GM18508 (cell line): ENCODE data around the gene GAS5.
A peak's percentile ranks its signal among the peaks of the same experiment; 100 is the strongest.
"Not testable (repeated sequence)": the region's sequence is repeated elsewhere in the genome, so short reads cannot be mapped to it uniquely, and the experiment has no call there.

Source experiments
- ATAC-seq: cut with Tn5 transposase; IDR thresholded peaks from one replicate; pipeline ENCODE4 v1.9.1; 2021; ENCODE audit warnings: moderate number of reproducible peaks; ENCODE audit not compliant: insufficient read depth, unreplicated experiment

The GAS5 gene

GRCh38 chr1:173867753-173868265 lies at the start of gene GAS5:
Gene GAS5 (minus strand): TSS chr1:173867989.
- ATAC-seq: peak; percentile 63

- ATAC-seq: no peak
These were observed 49.4 kb upstream of the GAS5 start, which contains the start of gene SERPINC1 for GRCh38 chr1:173917149-173917548. Gene SERPINC1 (minus strand): TSS chr1:173917327. CDS start chr1:173917259, 68 bp downstream.

GRCh38 chr1:173916667-173917066 lies 48.9 kb upstream of the GAS5 start:
- ATAC-seq: no peak

- ATAC-seq: no peak
These were observed 47.8 kb upstream of the GAS5 start for GRCh38 chr1:173915596-173915995.

- no peak for ATAC-seq
These were observed 46.6 kb upstream of the GAS5 start for GRCh38 chr1:173914366-173914871.

GRCh38 chr1:173913111-173913510 lies 45.3 kb upstream of the GAS5 start:
- ATAC-seq: no peak

GRCh38 chr1:173903827-173904531 lies 36.2 kb upstream of the GAS5 start:
- no peak for ATAC-seq

GRCh38 chr1:173900992-173901391 lies 33.2 kb upstream of the GAS5 start:
- ATAC-seq: no peak

GRCh38 chr1:173900427-173900826 lies 32.6 kb upstream of the GAS5 start:
- ATAC-seq: no peak

- ATAC-seq: no peak
These were observed 26.4 kb upstream of the GAS5 start for GRCh38 chr1:173894189-173894588.

- ATAC-seq: no peak
These were observed 25.8 kb upstream of the GAS5 start for GRCh38 chr1:173893611-173894010.

GRCh38 chr1:173889885-173890284 lies 22.1 kb upstream of the GAS5 start:
- no peak for ATAC-seq

GRCh38 chr1:173888749-173889148 lies 21.0 kb upstream of the GAS5 start:
- no peak for ATAC-seq

GRCh38 chr1:173887627-173888026 lies 19.8 kb upstream of the GAS5 start:
- no peak for ATAC-seq

- no peak for ATAC-seq
These were observed 19.2 kb upstream of the GAS5 start for GRCh38 chr1:173886746-173887611.

GRCh38 chr1:173884701-173885100 lies 16.9 kb upstream of the GAS5 start:
- no peak for ATAC-seq

- not testable (repeated sequence) for ATAC-seq
These were observed 13.3 kb upstream of the GAS5 start for GRCh38 chr1:173881117-173881516.

- ATAC-seq: no peak
These were observed 10.5 kb upstream of the GAS5 start for GRCh38 chr1:173878251-173878650.

GRCh38 chr1:173876732-173877131 lies 8.9 kb upstream of the GAS5 start:
- ATAC-seq: no peak

- ATAC-seq: no peak
These were observed 3.7 kb upstream of the GAS5 start for GRCh38 chr1:173871500-173871899.

GRCh38 chr1:173871091-173871490 lies 3.3 kb upstream of the GAS5 start:
- ATAC-seq: no peak
